ENCODE data around the gene KCNK3.

The KCNK3 gene

DNA sequence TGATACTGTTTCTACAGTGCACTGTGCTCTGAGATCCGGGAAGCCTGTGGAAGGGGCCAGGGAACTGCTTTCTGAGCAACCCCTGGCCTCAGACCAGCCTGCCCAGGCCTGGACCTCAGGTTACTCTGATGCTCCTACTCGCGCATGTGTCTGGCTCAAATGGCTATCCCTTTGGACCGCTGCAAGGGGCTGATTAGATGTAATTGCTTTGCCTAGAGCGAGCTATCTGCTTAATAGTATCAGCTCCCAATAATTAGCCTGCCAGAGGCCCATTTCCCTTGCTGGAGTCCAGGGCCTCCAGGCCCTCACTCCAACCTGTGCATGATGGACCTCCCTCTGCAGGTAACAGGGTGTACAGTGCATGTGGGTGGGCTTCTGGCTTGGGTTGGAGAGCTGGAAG is 7.2 kb upstream of the KCNK3 start:
- Histone ChIP-seq H2BK120ac (ENCODE audit: low read depth, low read length) (no peak overlapping the region), H3K27me3 (ENCODE audit: control insufficient read depth in 1 of 2, insufficient read depth in 1 of 2, low read length in 2 of 2) (peaks cover 91% of the 10 kb centered on the region in 2 experiments), H3K36me3 (ENCODE audit: control insufficient read depth in 1 of 2, insufficient read depth in 2 of 2, low read depth in 1 of 2, low read length in 2 of 2) (no peaks in the 10 kb centered on the region), H2BK15ac (ENCODE audit: low read depth, poor library complexity, severe bottlenecking) (no peak overlapping the region), H2AK5ac (ENCODE audit: low read length, severe bottlenecking) (no peak overlapping the region), H3K4me3 (ENCODE audit: insufficient read depth in 1 of 2, low read depth in 1 of 2, low read length in 2 of 2) (no peak overlapping the region), H3K79me1 (replicated peaks; ENCODE audit: low read length, poor library complexity, severe bottlenecking) (no peaks in the 10 kb centered on the region), H2AFZ (ENCODE audit: low read depth, low read length) (no peak overlapping the region), H3K9me3 (ENCODE audit: control insufficient read depth, low read length) (no peaks in the 10 kb centered on the region), H4K8ac (ENCODE audit: low read length) (no peak overlapping the region), H3K27ac (ENCODE audit: low read length, poor library complexity, severe bottlenecking) (no peak overlapping the region), H3K18ac (ENCODE audit: low read depth in 1 of 2, low read length in 2 of 2) (no peak overlapping the region), H3K4me2 (ENCODE audit: low read length, poor library complexity, severe bottlenecking) (no peak overlapping the region), H4K91ac (ENCODE audit: low read length) (no peak overlapping the region), H3K9ac (ENCODE audit: low read length) (no peak overlapping the region), H2BK5ac (ENCODE audit: low read depth, low read length, poor library complexity, severe bottlenecking) (no peak overlapping the region), H3K14ac (ENCODE audit: low read length in 2 of 2) (no peak overlapping the region), H3K4me1 (ENCODE audit: control insufficient read depth, insufficient read depth, low read depth, low read length) (no peaks in the 10 kb centered on the region), H3K4ac (ENCODE audit: low read depth in 1 of 2, low read length in 2 of 2) (no peak overlapping the region), H3K23ac (ENCODE audit: low read length in 2 of 2) (no peak overlapping the region), H2BK12ac (ENCODE audit: low read length in 2 of 2) (no peak overlapping the region)
- no peak for DNase-seq
- WGBS = 84% methylated on average over 5 of the region's 5 CpGs

DNA sequence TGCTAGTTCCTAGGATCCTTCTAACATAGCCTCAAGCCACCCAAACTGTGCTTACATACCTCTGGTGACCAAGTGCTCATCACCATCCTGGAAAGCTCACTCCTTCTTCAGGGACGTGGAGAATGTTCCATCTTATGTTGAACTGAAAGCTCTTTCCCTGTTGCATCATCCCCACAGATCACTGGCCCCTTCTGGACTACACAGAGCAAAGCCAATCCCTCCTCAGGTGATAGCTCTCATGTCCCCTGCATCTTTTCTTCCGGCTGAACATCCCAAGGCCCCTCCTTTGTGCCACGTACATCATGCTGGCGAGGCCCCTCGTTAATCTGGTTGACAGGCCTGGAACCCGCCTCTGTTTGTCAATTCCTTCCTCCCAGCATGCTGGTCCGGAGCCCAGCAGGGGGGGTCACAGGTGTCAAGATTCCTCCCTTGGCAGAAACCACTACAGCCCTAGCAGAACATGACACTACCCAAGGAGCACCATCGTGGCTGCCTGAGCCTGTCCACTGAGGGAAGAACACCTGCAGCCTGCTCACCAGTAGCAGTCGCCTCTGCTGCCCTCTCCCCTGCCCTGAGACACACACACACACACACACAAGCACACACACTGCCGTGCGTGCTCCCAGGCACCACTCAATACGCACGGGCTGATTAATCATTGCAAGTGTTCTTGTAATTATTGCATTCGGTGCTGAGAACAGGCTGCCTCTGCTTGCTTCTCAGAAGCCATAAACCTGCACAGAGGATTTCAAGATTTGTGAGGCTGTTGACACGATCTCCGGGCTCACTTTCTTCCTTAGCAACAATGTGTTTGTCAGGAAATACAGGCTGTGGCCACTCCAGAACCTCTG is 6.3 kb upstream of the KCNK3 start:
- 21% methylated on average over 16 of the region's 16 CpGs for WGBS
- Histone ChIP-seq H3K18ac (ENCODE audit: low read depth in 1 of 2, low read length in 2 of 2) (no peak overlapping the region), H3K4me2 (ENCODE audit: low read length, poor library complexity, severe bottlenecking) (no peak overlapping the region), H3K4me3 (ENCODE audit: insufficient read depth in 1 of 2, low read depth in 1 of 2, low read length in 2 of 2) (no peak overlapping the region), H2BK15ac (ENCODE audit: low read depth, poor library complexity, severe bottlenecking) (no peak overlapping the region), H3K36me3 (ENCODE audit: control insufficient read depth in 1 of 2, insufficient read depth in 2 of 2, low read depth in 1 of 2, low read length in 2 of 2) (no peaks in the 10 kb centered on the region), H4K91ac (ENCODE audit: low read length) (no peak overlapping the region), H2BK12ac (ENCODE audit: low read length in 2 of 2) (no peak overlapping the region), H3K23ac (ENCODE audit: low read length in 2 of 2) (no peak overlapping the region), H3K4me1 (ENCODE audit: control insufficient read depth, insufficient read depth, low read depth, low read length) (no peaks in the 10 kb centered on the region), H3K4ac (ENCODE audit: low read depth in 1 of 2, low read length in 2 of 2) (no peak overlapping the region), H3K9ac (ENCODE audit: low read length) (no peak overlapping the region), H2AFZ (ENCODE audit: low read depth, low read length) (no peak overlapping the region), H3K14ac (ENCODE audit: low read length in 2 of 2) (no peak overlapping the region), H4K8ac (ENCODE audit: low read length) (no peak overlapping the region), H2BK120ac (ENCODE audit: low read depth, low read length) (no peak overlapping the region), H3K79me1 (replicated peaks; ENCODE audit: low read length, poor library complexity, severe bottlenecking) (no peaks in the 10 kb centered on the region), H3K9me3 (ENCODE audit: control insufficient read depth, low read length) (no peaks in the 10 kb centered on the region), H2BK5ac (ENCODE audit: low read depth, low read length, poor library complexity, severe bottlenecking) (no peak overlapping the region), H2AK5ac (ENCODE audit: low read length, severe bottlenecking) (no peak overlapping the region), H3K27me3 (ENCODE audit: control insufficient read depth in 1 of 2, insufficient read depth in 1 of 2, low read length in 2 of 2) (peaks cover 91 to 96% of the 10 kb centered on the region in 2 experiments), H3K27ac (ENCODE audit: low read length, poor library complexity, severe bottlenecking) (no peak overlapping the region)
- peak; percentile 47 for DNase-seq

DNA sequence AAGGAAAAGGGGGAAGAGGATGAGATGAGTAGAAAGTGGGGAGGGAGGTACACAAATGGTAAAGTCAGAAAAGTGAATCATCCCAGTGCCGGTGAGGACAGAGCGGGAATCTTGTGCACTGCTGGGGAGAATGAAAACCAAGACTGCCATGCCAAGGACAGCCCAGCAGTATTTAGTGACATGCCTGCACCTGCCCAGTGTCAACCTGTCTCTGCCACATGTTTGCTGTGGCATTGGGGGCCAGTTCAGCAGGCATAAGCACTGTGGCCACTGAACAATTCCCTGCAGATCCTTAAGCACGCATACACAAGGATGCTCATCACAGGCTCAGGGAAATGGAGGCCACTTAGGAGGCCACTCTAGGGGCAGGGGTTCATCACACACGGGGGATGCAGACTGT is 5.2 kb upstream of the KCNK3 start:
- no peak overlapping the region for H2BK120ac ChIP-seq (ENCODE audit: low read depth, low read length)
- WGBS = 79% methylated on average over 4 of the region's 4 CpGs
- no peak overlapping the region for H2AK5ac ChIP-seq (ENCODE audit: low read length, severe bottlenecking)
- no peak overlapping the region for H3K27ac ChIP-seq (ENCODE audit: low read length, poor library complexity, severe bottlenecking)
- H2BK12ac ChIP-seq (ENCODE audit: low read length in 2 of 2) = no peak overlapping the region
- H3K36me3 ChIP-seq (ENCODE audit: control insufficient read depth in 1 of 2, insufficient read depth in 2 of 2, low read depth in 1 of 2, low read length in 2 of 2) = no peaks in the 10 kb centered on the region
- H3K79me1 ChIP-seq (replicated peaks; ENCODE audit: low read length, poor library complexity, severe bottlenecking) = no peaks in the 10 kb centered on the region
- no peak overlapping the region for H2BK5ac ChIP-seq (ENCODE audit: low read depth, low read length, poor library complexity, severe bottlenecking)
- no peak overlapping the region for H2BK15ac ChIP-seq (ENCODE audit: low read depth, poor library complexity, severe bottlenecking)
- no peaks in the 10 kb centered on the region for H3K9me3 ChIP-seq (ENCODE audit: control insufficient read depth, low read length)
- H3K9ac ChIP-seq (ENCODE audit: low read length) = no peak overlapping the region
- no peak overlapping the region for H3K18ac ChIP-seq (ENCODE audit: low read depth in 1 of 2, low read length in 2 of 2)
- no peak overlapping the region for H3K4me2 ChIP-seq (ENCODE audit: low read length, poor library complexity, severe bottlenecking)
- H4K8ac ChIP-seq (ENCODE audit: low read length) = no peak overlapping the region
- H3K4ac ChIP-seq (ENCODE audit: low read depth in 1 of 2, low read length in 2 of 2) = no peak overlapping the region
- H3K4me1 ChIP-seq (ENCODE audit: control insufficient read depth, insufficient read depth, low read depth, low read length) = no peaks in the 10 kb centered on the region
- no peak overlapping the region for H4K91ac ChIP-seq (ENCODE audit: low read length)
- H3K14ac ChIP-seq (ENCODE audit: low read length in 2 of 2) = no peak overlapping the region
- no peak overlapping the region for H2AFZ ChIP-seq (ENCODE audit: low read depth, low read length)
- no peak for DNase-seq
- no peak overlapping the region for H3K23ac ChIP-seq (ENCODE audit: low read length in 2 of 2)
- H3K4me3 ChIP-seq (ENCODE audit: insufficient read depth in 1 of 2, low read depth in 1 of 2, low read length in 2 of 2) = no peak overlapping the region
- H3K27me3 ChIP-seq (ENCODE audit: control insufficient read depth in 1 of 2, insufficient read depth in 1 of 2, low read length in 2 of 2) = peaks cover 92 to 93% of the 10 kb centered on the region in 2 experiments

DNA sequence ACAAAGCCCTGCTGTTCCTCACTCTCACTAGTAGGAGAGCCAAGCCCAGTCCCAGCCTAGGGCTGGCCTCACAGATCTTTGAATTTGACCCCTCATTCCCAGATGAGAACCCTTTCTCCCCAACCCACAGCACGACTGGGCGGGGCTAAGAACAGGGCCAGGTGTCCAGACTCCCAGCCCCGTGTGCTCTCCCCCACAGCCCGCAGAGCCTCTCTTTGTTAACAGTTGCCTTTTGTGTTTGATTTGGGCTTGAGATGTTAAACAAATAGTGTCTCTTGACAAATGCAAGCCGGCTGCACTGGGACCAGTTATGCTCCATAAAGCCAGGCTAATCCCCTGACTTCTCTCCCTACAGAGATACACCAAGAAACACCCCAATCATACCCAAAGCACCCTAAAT is 4.7 kb upstream of the KCNK3 start:
- H3K4me1 ChIP-seq (ENCODE audit: control insufficient read depth, insufficient read depth, low read depth, low read length) = peaks cover 1% of the 10 kb centered on the region
- no peak overlapping the region for H2BK12ac ChIP-seq (ENCODE audit: low read length in 2 of 2)
- no peak overlapping the region for H4K8ac ChIP-seq (ENCODE audit: low read length)
- no peak overlapping the region for H3K4ac ChIP-seq (ENCODE audit: low read depth in 1 of 2, low read length in 2 of 2)
- no peaks in the 10 kb centered on the region for H3K9me3 ChIP-seq (ENCODE audit: control insufficient read depth, low read length)
- no peak overlapping the region for H2BK15ac ChIP-seq (ENCODE audit: low read depth, poor library complexity, severe bottlenecking)
- H3K23ac ChIP-seq (ENCODE audit: low read length in 2 of 2) = no peak overlapping the region
- H3K36me3 ChIP-seq (ENCODE audit: control insufficient read depth in 1 of 2, insufficient read depth in 2 of 2, low read depth in 1 of 2, low read length in 2 of 2) = no peaks in the 10 kb centered on the region
- H2AK5ac ChIP-seq (ENCODE audit: low read length, severe bottlenecking) = no peak overlapping the region
- H2BK120ac ChIP-seq (ENCODE audit: low read depth, low read length) = no peak overlapping the region
- peaks cover 87 to 88% of the 10 kb centered on the region in 2 experiments for H3K27me3 ChIP-seq (ENCODE audit: control insufficient read depth in 1 of 2, insufficient read depth in 1 of 2, low read length in 2 of 2)
- no peak overlapping the region for H3K14ac ChIP-seq (ENCODE audit: low read length in 2 of 2)
- 48% methylated on average over 5 of the region's 5 CpGs for WGBS
- DNase-seq = no peak
- no peak overlapping the region for H2AFZ ChIP-seq (ENCODE audit: low read depth, low read length)
- H3K4me2 ChIP-seq (ENCODE audit: low read length, poor library complexity, severe bottlenecking) = no peak overlapping the region
- H3K27ac ChIP-seq (ENCODE audit: low read length, poor library complexity, severe bottlenecking) = no peak overlapping the region
- H3K9ac ChIP-seq (ENCODE audit: low read length) = no peak overlapping the region
- H3K79me1 ChIP-seq (replicated peaks; ENCODE audit: low read length, poor library complexity, severe bottlenecking) = no peaks in the 10 kb centered on the region
- no peak overlapping the region for H2BK5ac ChIP-seq (ENCODE audit: low read depth, low read length, poor library complexity, severe bottlenecking)
- H3K4me3 ChIP-seq (ENCODE audit: insufficient read depth in 1 of 2, low read depth in 1 of 2, low read length in 2 of 2) = no peak overlapping the region
- no peak overlapping the region for H3K18ac ChIP-seq (ENCODE audit: low read depth in 1 of 2, low read length in 2 of 2)
- no peak overlapping the region for H4K91ac ChIP-seq (ENCODE audit: low read length)

Measured in mesenchymal stem cell (in vitro differentiated cells and primary cell).